GM23338 (cell line): ENCODE results near the gene CUBN. TPM values are rescaled to one million over a fixed set of nuclear protein-coding genes. Genes with fewer than 3 reads are reported as not detected.

Experiments
- ATAC-seq: fragments of 200-7000 bp; cut with Tn5 transposase; 3 replicates; pipeline ENCODE4 v1.9.1; 2020
- DNase-seq: peaks from one replicate; pipeline ENCODE4 v3.0.0-alpha.2; 2015; ENCODE audit warnings: low spot score
- H2AFZ ChIP-seq: fragments of 200-600 bp; sonication (generic); 2 replicates; pipeline ENCODE4 v1.8.0; 2016; ENCODE audit warnings: antibody characterized with exemption, mild to moderate bottlenecking, moderate library complexity
- H3F3A ChIP-seq: fragments of 200-600 bp; sonication (generic); replicated peaks from 2 replicates; pipeline ENCODE4 v1.8.0; 2017; ENCODE audit warnings: antibody characterized with exemption, mixed run types, low read depth
- H3K27ac ChIP-seq: fragments of 200-600 bp; sonication (generic); 2 replicates; pipeline ENCODE4 v1.6.1; 2016; ENCODE audit warnings: low read depth
- H3K27me3 ChIP-seq: fragments of 200-600 bp; sonication (generic); 2 replicates; pipeline ENCODE4 v1.8.0; 2016; ENCODE audit warnings: mild to moderate bottlenecking, mixed run types, moderate library complexity; ENCODE audit not compliant: insufficient read depth
- H3K36me3 ChIP-seq: fragments of 200-600 bp; sonication (generic); 2 replicates; pipeline ENCODE4 v1.8.0; 2016; ENCODE audit warnings: mild to moderate bottlenecking; ENCODE audit not compliant: insufficient read depth
- H3K4me1 ChIP-seq: fragments of 200-600 bp; sonication (generic); 2 replicates; pipeline ENCODE4 v1.8.0; 2016; ENCODE audit warnings: mild to moderate bottlenecking, moderate library complexity; ENCODE audit not compliant: insufficient read depth
- H3K4me2 ChIP-seq: fragments of 200-600 bp; sonication (generic); 2 replicates; pipeline ENCODE4 v1.7.1; 2017; ENCODE audit warnings: mixed run types
- H3K4me3 ChIP-seq: fragments of 200-600 bp; sonication (generic); 2 replicates; pipeline ENCODE4 v1.6.1; 2016; ENCODE audit warnings: mixed run types
- H3K79me2 ChIP-seq: fragments of 200-600 bp; sonication (generic); replicated peaks from 2 replicates; pipeline ENCODE4 v1.8.0; 2017; ENCODE audit warnings: mild to moderate bottlenecking; ENCODE audit not compliant: insufficient read depth
- H3K9me2 ChIP-seq: fragments of 200-600 bp; sonication (generic); 2 replicates; pipeline ENCODE4 v1.8.0; 2017; ENCODE audit not compliant: insufficient read depth
- H4K20me1 ChIP-seq: fragments of 200-600 bp; sonication (generic); replicated peaks from 2 replicates; pipeline ENCODE4 v1.8.0; 2017; ENCODE audit warnings: mild to moderate bottlenecking; ENCODE audit not compliant: insufficient read depth
- H3K27ac Mint-ChIP-seq: 2 replicates; pipeline ENCODE4 v1.8.0; 2020; ENCODE audit warnings: inconsistent platforms, mild to moderate bottlenecking, moderate library complexity, mixed read lengths
- H3K27me3 Mint-ChIP-seq: 3 replicates; pipeline ENCODE4 v1.8.0; 2022; ENCODE audit warnings: low read depth, mild to moderate bottlenecking, moderate library complexity, mixed read lengths, inconsistent platforms; ENCODE audit not compliant: insufficient read depth, poor library complexity
- H3K36me3 Mint-ChIP-seq: 3 replicates; pipeline ENCODE4 v1.8.0; 2021; ENCODE audit warnings: low read depth, mild to moderate bottlenecking, inconsistent platforms, moderate library complexity, mixed read lengths
- H3K4me1 Mint-ChIP-seq: 3 replicates; pipeline ENCODE4 v1.8.0; 2020; ENCODE audit warnings: mild to moderate bottlenecking, inconsistent platforms, mixed read lengths
- H3K4me3 Mint-ChIP-seq: 3 replicates; pipeline ENCODE4 v1.8.0; 2021; ENCODE audit warnings: moderate library complexity, mild to moderate bottlenecking, inconsistent platforms, mixed read lengths
- H3K9me3 Mint-ChIP-seq: 3 replicates; pipeline ENCODE4 v1.8.0; 2020; ENCODE audit warnings: moderate library complexity, mild to moderate bottlenecking, inconsistent platforms, mixed read lengths
- CREB1 ChIP-seq: fragments of 250-450 bp; sonication (Bioruptor Pico); IDR thresholded peaks from 2 replicates; pipeline ENCODE4 v1.5.0; 2020; ENCODE audit warnings: low read depth, mild to moderate bottlenecking, moderate library complexity
- CTCF ChIP-seq, 2 experiments: fragments of 200-600 bp in 1 of 2; sonication (generic) in 1 of 2; conservative IDR thresholded peaks; 2 replicates each; pipeline versions ENCODE4 v1.5.1 to v1.6.1; 2016 to 2017; ENCODE audit warnings: antibody characterized with exemption in 2 of 2, low read depth in 2 of 2, mild to moderate bottlenecking in 2 of 2, moderate library complexity in 1 of 2
- EZH2 ChIP-seq: fragments of 200-600 bp; sonication (generic); IDR thresholded peaks from one replicate; pipeline ENCODE4 v1.8.0; 2017; ENCODE audit warnings: antibody characterized with exemption, mild to moderate bottlenecking, low read depth; ENCODE audit not compliant: unreplicated experiment
- EZH2phosphoT487 ChIP-seq: fragments of 200-600 bp; sonication (generic); IDR thresholded peaks from one replicate; pipeline ENCODE4 v1.8.1; 2018; ENCODE audit warnings: antibody characterized with exemption; ENCODE audit not compliant: unreplicated experiment
- JUNB ChIP-seq: IDR thresholded peaks from one replicate; pipeline ENCODE4 v1.6.1; 2016; ENCODE audit warnings: antibody characterized with exemption; ENCODE audit not compliant: unreplicated experiment
- POLR2AphosphoS5 ChIP-seq: IDR thresholded peaks from 2 replicates; pipeline ENCODE4 v1.6.1; 2016; ENCODE audit warnings: antibody characterized with exemption, low read depth
- REST ChIP-seq: IDR thresholded peaks from one replicate; pipeline ENCODE4 v1.6.1; 2018; ENCODE audit warnings: antibody characterized with exemption; ENCODE audit not compliant: unreplicated experiment
- STAT1 ChIP-seq: IDR thresholded peaks from one replicate; pipeline ENCODE4 v1.6.1; 2016; ENCODE audit warnings: antibody characterized with exemption; ENCODE audit not compliant: unreplicated experiment
- ZNF114 ChIP-seq: fragments of 250-450 bp; sonication (Bioruptor Pico); IDR thresholded peaks from 2 replicates; pipeline ENCODE4 v1.5.0; 2020; ENCODE audit warnings: mild to moderate bottlenecking, moderate library complexity
- ZNF331 ChIP-seq: fragments of 250-450 bp; sonication (Bioruptor Pico); IDR thresholded peaks from 2 replicates; pipeline ENCODE4 v1.5.0; 2020; ENCODE audit warnings: low read depth, mild to moderate bottlenecking, moderate library complexity
- ZNF462 ChIP-seq: fragments of 250-450 bp; sonication (Bioruptor Pico); IDR thresholded peaks from 2 replicates; pipeline ENCODE4 v1.5.0; 2020; ENCODE audit warnings: mild to moderate bottlenecking, moderate library complexity
- polyA plus RNA-seq: library from polyadenylated mRNA; unstranded; fragments of >200 nt; fragmentation: Nextera tagmentation; extraction: Ambion mirVana; gene quantifications from 2 replicates; pipeline ENCODE4 v1.2.1, GENCODE V29; 2016
- total RNA-seq: library from RNA; depleted of rRNA; stranded (reverse); fragments of >200 nt; shearing (Covaris generic); gene quantifications from 2 replicates; pipeline ENCODE4 v1.2.3, GENCODE V29; 2014

CUBN gene
- total and polyA plus RNA-seq, 2 experiments from 2014 or later = 0.06 to 1.8 TPM

GRCh38 chr10:17157024-17157423 lies 27.4 kb upstream of the CUBN start:
- TF ChIP-seq EZH2 (no peak), REST (no peak), CREB1 (CRISPR knock-in tag) (no peak), CTCF (conservative IDR thresholded peaks at IDR 0.05; ENCODE audit: low read depth in 2 of 2) (no peak), JUNB (no peak), EZH2phosphoT487 (no peak), ZNF331 (CRISPR knock-in tag) (no peak), POLR2AphosphoS5 (no peak)
- Histone ChIP-seq H3K4me3 (no peak overlapping the region), H2AFZ (no peak overlapping the region), H3F3A (no peaks in the 10 kb centered on the region), H3K9me2 (no peaks in the 10 kb centered on the region), H3K36me3 (no peaks in the 10 kb centered on the region), H3K4me1 (no peaks in the 10 kb centered on the region), H3K4me2 (no peak overlapping the region), H3K79me2 (no peaks in the 10 kb centered on the region), H4K20me1 (no peaks in the 10 kb centered on the region), H3K27ac (no peak overlapping the region), H3K27me3 (no peaks in the 10 kb centered on the region)
- no peaks in the 10 kb centered on the region for H3K9me3 Mint-ChIP-seq
- no peaks in the 10 kb centered on the region for H3K4me1 Mint-ChIP-seq
- no peaks in the 10 kb centered on the region for H3K36me3 Mint-ChIP-seq
- no peak overlapping the region for H3K4me3 Mint-ChIP-seq
- no peaks in the 10 kb centered on the region for H3K27me3 Mint-ChIP-seq
- no peak overlapping the region for H3K27ac Mint-ChIP-seq
- ATAC-seq = no peak
- DNase-seq = no peak

GRCh38 chr10:17155826-17156225 lies 26.2 kb upstream of the CUBN start:
- Histone ChIP-seq H4K20me1 (no peaks in the 10 kb centered on the region), H2AFZ (no peak overlapping the region), H3K4me3 (no peak overlapping the region), H3F3A (no peaks in the 10 kb centered on the region), H3K36me3 (no peaks in the 10 kb centered on the region), H3K4me2 (no peak overlapping the region), H3K9me2 (no peaks in the 10 kb centered on the region), H3K27me3 (no peaks in the 10 kb centered on the region), H3K4me1 (no peaks in the 10 kb centered on the region), H3K79me2 (no peaks in the 10 kb centered on the region), H3K27ac (no peak overlapping the region)
- ATAC-seq (no peak), DNase-seq (no peak)
- H3K36me3 Mint-ChIP-seq = no peaks in the 10 kb centered on the region
- no peak overlapping the region for H3K4me3 Mint-ChIP-seq
- no peaks in the 10 kb centered on the region for H3K9me3 Mint-ChIP-seq
- H3K27me3 Mint-ChIP-seq = no peaks in the 10 kb centered on the region
- no peaks in the 10 kb centered on the region for H3K4me1 Mint-ChIP-seq
- H3K27ac Mint-ChIP-seq = no peak overlapping the region
- no peak for TF ChIP-seq CREB1 (CRISPR knock-in tag)
- no peak for TF ChIP-seq POLR2AphosphoS5
- TF ChIP-seq STAT1 = no peak
- no peak for TF ChIP-seq ZNF114
- TF ChIP-seq JUNB = no peak
- TF ChIP-seq EZH2phosphoT487 = no peak
- no peak for TF ChIP-seq EZH2
- no peak for TF ChIP-seq ZNF462 (CRISPR knock-in tag)
